Measurements from ENCODE around the gene VPS13D. TPM values are rescaled to one million over a fixed set of nuclear protein-coding genes. Genes with fewer than 3 reads are reported as not detected.
"Not testable (repeated sequence)": the region's sequence is repeated elsewhere in the genome, so short reads cannot be mapped to it uniquely, and the experiment has no call there.

Gene VPS13D
- total and polyA plus RNA-seq, 2 donors: 27.2 to 59.4 TPM

DNA sequence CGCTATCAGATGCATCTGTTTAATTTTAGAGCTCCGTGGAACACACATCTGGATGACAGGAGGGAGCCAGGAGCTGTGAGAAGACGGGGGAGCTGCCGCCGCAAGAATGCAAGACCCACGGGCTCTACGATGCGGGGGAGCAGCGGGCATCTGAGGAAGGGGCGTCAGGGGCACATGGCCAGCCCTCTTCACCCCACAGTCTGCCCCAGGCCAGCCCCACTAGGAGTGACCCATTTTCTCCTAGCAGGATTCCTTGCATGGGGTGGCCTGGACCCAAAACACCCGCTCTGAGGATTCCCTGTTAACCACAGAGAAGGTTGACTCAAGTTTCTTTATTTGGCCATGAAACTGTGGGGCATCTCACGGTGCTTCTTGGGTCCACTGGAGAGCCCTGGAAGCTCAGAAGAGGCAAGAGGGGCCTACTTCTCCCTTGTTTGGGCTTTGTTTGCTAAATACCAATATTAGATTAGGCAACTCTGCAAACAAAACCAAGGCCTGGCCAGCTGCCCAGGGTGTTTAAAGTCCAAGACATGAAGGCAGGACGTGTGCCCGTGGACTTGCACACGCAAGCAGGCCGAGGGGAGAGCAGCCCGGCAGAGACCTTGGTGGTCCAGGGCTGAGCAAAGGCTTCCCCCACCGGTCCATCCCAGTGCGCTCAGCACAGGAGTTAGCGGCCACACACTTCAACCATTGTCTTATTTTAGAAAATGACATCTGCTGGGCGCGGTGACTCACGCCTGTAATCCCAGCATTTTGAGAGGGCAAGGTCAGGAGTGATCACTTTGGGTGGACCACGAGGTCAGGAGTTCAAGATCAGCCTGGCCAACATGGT lies 298.4 kb downstream of the VPS13D start:
- Histone ChIP-seq H3K36me3 (ENCODE audit: insufficient read depth) (no peaks in the 10 kb centered on the region), H3K27ac (ENCODE audit: low read depth) (peak overlapping the region; percentile 74), H3K4me1 (ENCODE audit: insufficient read depth) (peaks cover 5% of the 10 kb centered on the region), H3K4me3 (ENCODE audit: low read depth, low read length) (no peak overlapping the region)
- no peak for DNase-seq (ENCODE audit: extremely low spot score)
- 78% methylated on average over 24 of the region's 24 CpGs for WGBS

DNA sequence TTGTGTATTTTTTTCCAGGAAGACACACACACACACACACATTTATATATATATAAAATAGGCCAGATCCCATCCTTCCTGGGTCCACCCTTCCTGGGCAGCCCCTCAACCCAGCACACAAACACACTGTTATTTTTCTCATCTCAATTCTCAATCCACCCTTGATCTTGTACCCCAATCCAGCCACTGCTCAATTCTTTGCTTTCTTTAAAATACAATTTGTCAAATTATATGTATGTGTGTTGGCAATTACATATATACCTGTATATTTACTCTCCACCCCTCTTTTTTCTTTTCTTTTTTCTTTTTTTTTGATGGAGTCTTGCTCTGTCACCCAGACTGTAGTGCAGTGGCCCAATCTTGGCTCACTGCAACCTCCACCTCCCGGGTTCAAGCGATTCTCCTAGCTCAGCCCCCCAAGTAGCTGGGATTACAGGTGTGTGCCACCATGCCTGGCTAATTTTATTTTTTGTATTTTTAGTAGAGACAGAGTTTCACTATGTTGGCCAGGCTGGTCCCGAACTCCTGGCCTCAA lies 299.9 kb downstream of the VPS13D start:
- WGBS: 95% methylated on average over 3 of the region's 3 CpGs
- no peak for DNase-seq (ENCODE audit: extremely low spot score)
- Histone ChIP-seq H3K27ac (ENCODE audit: low read depth) (no peak overlapping the region), H3K4me3 (ENCODE audit: low read depth, low read length) (no peak overlapping the region), H3K4me1 (ENCODE audit: insufficient read depth) (peaks cover 5% of the 10 kb centered on the region), H3K36me3 (ENCODE audit: insufficient read depth) (no peaks in the 10 kb centered on the region)

DNA sequence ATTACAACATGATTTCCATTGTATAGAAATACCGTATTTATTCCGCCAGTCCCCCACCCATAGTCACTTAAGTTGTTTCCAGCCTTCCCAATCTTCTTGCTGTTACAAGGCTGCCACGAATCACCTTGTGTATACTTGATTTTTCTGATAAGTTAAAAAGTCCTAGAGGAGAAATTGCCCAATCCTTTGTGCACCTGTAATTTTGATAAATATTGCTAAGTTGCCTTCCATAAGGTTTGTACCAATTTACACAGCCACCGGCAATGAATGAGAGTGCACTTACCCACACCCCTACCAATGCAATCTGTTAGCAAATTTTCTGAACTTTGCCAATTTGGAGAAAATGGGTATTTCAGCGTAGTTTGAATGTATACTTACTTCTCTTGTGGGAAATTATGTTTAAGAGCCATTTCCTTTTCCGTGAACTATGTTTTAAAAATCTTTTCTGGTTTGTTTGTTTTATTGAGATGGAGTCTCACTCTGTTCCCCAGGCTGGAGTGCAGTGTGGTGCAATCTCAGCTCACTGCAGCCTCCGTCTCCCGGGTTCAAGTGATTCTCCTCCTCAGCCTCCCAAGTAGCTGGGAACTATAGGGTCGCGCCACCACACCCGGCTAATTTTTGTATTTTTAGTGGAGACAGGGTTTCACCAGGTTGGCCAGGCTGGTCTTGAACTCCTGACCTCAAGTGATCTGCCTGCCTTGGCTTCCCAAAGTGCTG lies 300.8 kb downstream of the VPS13D start:
- no peak overlapping the region for H3K4me3 ChIP-seq (ENCODE audit: low read depth, low read length)
- 79% methylated on average over 11 of the region's 11 CpGs for WGBS
- peaks cover 5% of the 10 kb centered on the region for H3K4me1 ChIP-seq (ENCODE audit: insufficient read depth)
- H3K27ac ChIP-seq (ENCODE audit: low read depth): no peak overlapping the region
- H3K36me3 ChIP-seq (ENCODE audit: insufficient read depth): no peaks in the 10 kb centered on the region
- no peak for DNase-seq (ENCODE audit: extremely low spot score)

DNA sequence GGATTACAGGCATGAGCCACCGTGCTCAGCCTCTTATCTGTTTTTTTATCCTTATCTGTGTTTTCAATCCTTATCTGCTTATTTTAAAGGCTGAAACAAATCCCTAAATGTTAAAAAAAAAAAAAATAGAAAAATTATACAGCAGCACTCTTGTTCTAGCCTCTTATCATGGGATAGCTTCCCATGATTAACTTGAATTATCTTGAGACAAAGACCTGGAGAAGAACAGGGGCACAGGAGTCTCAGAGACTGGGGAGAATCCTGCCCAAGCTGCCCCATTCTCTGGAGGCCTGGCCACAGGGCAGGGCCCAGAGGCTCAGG lies 301.3 kb downstream of the VPS13D start:
- no peaks in the 10 kb centered on the region for H3K36me3 ChIP-seq (ENCODE audit: insufficient read depth)
- peaks cover 5% of the 10 kb centered on the region for H3K4me1 ChIP-seq (ENCODE audit: insufficient read depth)
- 48% methylated on average over 1 of the region's 1 CpG for WGBS
- DNase-seq (ENCODE audit: extremely low spot score): no peak
- H3K4me3 ChIP-seq (ENCODE audit: low read depth, low read length): no peak overlapping the region
- peak overlapping the region; percentile 56 for H3K27ac ChIP-seq (ENCODE audit: low read depth)

DNA sequence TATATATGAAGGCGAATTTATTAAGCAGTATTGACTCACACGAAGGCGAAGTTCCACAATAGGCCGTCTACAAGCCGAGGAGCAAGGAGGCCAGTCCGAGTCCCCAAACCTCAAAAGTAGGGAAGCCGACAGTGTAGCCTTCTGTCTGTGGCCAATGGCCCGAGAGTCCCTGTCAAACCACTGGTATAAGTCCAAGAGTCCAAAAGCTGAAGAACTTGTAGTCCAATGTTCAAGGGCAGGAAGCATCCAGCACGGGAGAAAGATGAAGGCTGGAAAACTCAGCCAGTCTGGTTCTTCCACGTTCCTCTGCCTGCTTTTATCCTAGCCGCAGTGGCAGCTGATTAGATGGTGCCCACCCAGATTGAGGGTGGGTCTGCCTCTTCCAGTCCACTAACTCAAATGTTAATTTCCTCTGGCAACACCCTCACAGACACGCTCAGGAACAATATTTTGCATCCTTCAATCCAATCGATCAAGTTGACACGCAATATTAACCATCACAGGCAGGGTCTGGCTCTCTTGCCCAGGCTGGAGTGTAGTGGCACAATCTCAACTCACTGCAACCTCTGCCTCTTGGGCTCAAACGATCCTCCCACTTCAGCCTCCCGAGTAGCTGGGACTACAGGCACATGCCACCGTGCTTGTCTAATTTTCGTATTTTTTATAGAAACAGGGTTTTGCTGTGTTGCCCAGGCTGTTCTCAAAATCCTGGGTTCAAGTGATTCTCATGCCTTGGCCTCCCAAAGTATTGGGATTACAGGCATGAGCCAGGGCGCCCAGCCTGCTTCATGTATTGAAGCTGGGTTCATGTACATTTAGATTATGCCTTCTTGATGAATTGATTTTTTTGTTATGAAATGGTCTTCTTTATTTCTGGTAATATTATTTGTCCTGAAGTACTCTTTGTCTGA lies 302.8 kb downstream of the VPS13D start:
- DNase-seq (ENCODE audit: extremely low spot score): no peak
- no peaks in the 10 kb centered on the region for H3K36me3 ChIP-seq (ENCODE audit: insufficient read depth)
- no peak overlapping the region for H3K4me3 ChIP-seq (ENCODE audit: low read depth, low read length)
- peaks cover 5% of the 10 kb centered on the region for H3K4me1 ChIP-seq (ENCODE audit: insufficient read depth)
- no peak overlapping the region for H3K27ac ChIP-seq (ENCODE audit: low read depth)
- 97% methylated on average over 19 of the region's 19 CpGs for WGBS

DNA sequence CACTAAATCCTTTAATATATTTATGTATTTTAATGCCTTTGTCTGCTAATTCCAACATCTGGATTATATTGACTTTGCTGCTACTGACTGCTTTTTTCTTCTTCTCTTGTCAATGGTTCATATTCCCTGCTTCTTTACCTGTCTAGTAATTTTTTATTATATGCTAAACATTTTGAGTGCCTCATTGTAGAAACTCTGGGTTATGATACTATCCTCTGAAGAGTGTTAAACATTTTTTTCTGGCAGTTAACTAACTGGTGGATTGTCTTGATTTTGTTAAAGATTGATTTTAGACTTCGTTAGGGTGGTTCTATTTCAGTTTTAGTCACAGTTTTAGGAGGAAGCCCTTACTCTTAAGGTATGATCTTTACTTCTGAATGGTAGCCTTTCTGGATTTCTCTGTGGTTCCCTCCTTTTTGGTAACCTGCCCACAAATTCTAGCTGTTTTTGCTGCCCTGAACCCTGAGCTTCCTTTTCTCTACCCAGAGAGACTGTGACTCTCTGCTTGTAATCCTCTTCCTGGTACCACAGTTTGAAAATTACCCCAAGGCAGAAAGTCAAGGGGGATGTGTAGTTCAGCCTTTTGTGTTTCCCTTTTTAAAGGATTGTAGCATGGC lies 306.3 kb downstream of the VPS13D start:
- DNase-seq (ENCODE audit: extremely low spot score): no peak
- H3K27ac ChIP-seq (ENCODE audit: low read depth): no peak overlapping the region
- H3K36me3 ChIP-seq (ENCODE audit: insufficient read depth): no peaks in the 10 kb centered on the region
- no peak overlapping the region for H3K4me3 ChIP-seq (ENCODE audit: low read depth, low read length)
- H3K4me1 ChIP-seq (ENCODE audit: insufficient read depth): no peaks in the 10 kb centered on the region
- WGBS: 94% methylated on average over 1 of the region's 1 CpG

DNA sequence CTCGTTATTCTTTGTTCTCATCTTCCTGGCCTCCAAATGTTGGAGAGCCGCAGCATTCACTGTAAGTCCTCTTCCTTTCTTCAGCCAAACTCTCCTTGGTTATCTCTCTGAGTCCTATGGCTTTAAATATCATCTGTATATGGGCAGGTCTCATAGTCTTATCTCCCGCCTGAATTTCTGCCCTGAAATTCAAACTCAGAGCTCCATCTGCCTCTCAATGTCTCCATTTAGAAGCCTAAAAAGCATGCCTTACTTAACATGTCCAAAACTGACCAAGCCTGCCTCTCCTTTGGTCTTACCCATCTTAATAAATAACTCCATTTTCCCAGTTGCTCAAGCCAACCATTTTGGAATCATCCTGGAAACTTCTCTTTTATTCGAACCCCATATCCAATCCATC lies 307.5 kb downstream of the VPS13D start:
- Histone ChIP-seq H3K4me1 (ENCODE audit: insufficient read depth) (no peaks in the 10 kb centered on the region), H3K4me3 (ENCODE audit: low read depth, low read length) (no peak overlapping the region), H3K27ac (ENCODE audit: low read depth) (no peak overlapping the region), H3K36me3 (ENCODE audit: insufficient read depth) (no peaks in the 10 kb centered on the region)
- no peak for DNase-seq (ENCODE audit: extremely low spot score)
- 89% methylated on average over 4 of the region's 4 CpGs for WGBS

DNA sequence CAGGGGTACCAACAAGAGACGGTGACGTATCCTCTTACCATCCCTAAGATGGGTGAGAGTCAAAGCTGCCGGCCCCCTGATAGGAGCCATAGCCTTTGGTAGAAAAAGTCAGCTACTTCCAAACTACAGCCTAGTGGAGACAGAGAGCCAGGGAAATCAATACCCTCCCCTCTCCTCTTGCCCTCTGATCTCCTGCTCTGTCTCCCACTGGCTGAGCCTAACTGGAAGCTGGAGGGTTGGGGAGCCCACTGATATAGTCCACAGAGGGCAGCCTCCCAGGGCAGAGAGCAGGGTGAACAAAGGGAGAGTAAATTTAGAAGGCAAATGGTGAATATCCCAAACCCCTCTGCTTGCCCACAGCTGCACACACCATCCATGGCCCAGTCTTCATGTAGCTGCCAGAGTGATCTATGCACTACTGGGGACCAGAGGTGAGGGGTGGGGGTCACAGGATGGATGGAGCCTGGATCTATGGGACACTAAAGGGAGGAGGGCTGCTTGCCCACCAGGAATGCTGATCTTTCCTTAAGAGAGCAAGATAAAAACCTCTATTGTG lies 308.2 kb downstream of the VPS13D start:
- no peak overlapping the region for H3K4me3 ChIP-seq (ENCODE audit: low read depth, low read length)
- H3K27ac ChIP-seq (ENCODE audit: low read depth): no peak overlapping the region
- no peaks in the 10 kb centered on the region for H3K36me3 ChIP-seq (ENCODE audit: insufficient read depth)
- WGBS: 88% methylated on average over 3 of the region's 3 CpGs
- DNase-seq (ENCODE audit: extremely low spot score): no peak
- no peaks in the 10 kb centered on the region for H3K4me1 ChIP-seq (ENCODE audit: insufficient read depth)

DNA sequence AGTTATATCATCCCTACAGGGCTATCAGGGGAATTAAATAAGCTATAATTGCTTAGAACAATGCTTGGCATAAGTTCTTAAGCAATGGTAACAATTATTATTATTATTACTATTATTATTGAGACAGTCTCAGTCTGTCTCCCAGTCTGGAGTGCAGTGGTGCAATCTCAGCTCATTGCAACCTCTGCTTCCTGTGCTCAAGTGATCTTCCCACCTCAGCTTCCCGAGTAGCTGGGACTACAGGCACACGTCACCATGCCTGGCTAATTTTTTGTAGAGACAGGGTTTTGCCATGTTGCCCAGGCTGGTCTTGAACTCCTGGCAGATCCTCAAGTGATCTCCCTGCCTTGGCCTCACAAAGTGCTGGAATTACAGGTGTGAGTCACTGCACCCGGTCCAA lies 308.7 kb downstream of the VPS13D start:
- not testable (repeated sequence) for DNase-seq (ENCODE audit: extremely low spot score)
- WGBS: 84% methylated on average over 3 of the region's 3 CpGs

DNA sequence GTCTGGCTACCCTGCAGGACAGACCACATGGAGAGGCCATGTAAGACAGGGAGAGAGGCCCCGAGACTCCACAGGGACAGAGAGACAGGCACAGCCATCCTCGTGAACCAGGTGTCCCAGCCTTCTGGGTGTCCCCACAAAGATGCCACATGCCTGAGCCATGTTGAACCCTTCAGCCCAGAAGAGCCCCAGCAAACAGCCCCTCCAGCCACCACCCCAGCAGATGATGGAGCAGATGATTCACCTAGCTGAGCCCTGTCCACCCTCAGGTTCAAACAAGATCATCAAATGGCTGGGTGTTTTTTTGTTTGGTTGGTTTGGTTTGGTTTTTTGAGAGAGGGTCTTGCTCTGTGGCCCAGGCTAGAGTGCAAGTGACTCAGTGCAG lies 309.5 kb downstream of the VPS13D start:
- Histone ChIP-seq H3K36me3 (ENCODE audit: insufficient read depth) (no peaks in the 10 kb centered on the region), H3K4me3 (ENCODE audit: low read depth, low read length) (no peak overlapping the region), H3K27ac (ENCODE audit: low read depth) (peak overlapping the region; percentile 51), H3K4me1 (ENCODE audit: insufficient read depth) (no peaks in the 10 kb centered on the region)
- WGBS: 94% methylated on average over 2 of the region's 2 CpGs
- DNase-seq (ENCODE audit: extremely low spot score): no peak

More for the DNA sequence above, 308.7 kb downstream of the VPS13D start:
- not testable (repeated sequence) for H3K27ac ChIP-seq (ENCODE audit: low read depth); H3K36me3 ChIP-seq (ENCODE audit: insufficient read depth); H3K4me1 ChIP-seq (ENCODE audit: insufficient read depth); H3K4me3 ChIP-seq (ENCODE audit: low read depth, low read length)

DNA sequence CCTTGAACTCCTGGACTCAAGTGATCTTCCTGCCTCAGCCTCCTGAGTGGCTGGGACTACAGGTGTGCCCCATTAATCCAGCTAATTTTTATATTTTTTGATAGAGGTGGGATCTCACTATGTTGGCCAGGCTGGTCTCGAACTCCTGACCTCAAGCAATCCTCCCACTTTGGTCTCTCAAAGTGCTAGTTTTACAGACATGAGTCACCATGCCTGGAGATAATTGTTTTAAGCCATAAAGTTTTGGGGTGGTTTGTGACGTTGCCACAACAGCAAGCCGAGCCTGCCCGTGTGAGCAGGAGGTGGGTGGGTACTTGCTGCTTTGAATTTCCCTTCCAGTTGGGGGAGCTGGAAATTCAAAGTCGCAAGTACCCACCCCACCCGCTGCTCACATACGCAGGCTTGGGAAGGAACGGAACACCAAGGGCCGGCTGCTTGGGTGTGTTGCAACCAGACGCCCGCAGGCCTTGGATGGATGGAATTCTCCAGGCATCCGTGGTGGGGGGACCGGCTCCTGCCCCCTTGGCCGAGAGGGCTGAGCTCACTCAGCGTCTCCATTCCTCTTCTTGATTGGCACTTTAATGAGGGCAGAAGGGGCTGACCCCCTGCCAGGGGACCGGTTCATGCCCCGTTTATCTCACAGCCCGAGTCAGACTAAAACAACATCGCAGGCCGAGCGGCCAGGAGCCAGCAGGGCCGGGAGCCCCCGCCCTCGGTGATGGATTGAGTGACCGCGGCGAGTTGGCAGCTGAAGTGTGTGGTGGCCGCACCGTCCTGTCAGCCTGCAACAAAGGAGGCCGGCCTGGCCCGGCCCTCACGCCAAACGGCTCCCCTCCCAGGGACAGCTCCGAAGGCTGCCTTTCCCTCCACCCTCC lies 310.1 kb downstream of the VPS13D start:
- Histone ChIP-seq H3K4me3 (ENCODE audit: low read depth, low read length) (no peak overlapping the region), H3K27ac (ENCODE audit: low read depth) (peak overlapping the region; percentile 89), H3K4me1 (ENCODE audit: insufficient read depth) (no peaks in the 10 kb centered on the region), H3K36me3 (ENCODE audit: insufficient read depth) (no peaks in the 10 kb centered on the region)
- DNase-seq (ENCODE audit: extremely low spot score): no peak
- 19% methylated on average over 34 of the region's 34 CpGs for WGBS

DNA sequence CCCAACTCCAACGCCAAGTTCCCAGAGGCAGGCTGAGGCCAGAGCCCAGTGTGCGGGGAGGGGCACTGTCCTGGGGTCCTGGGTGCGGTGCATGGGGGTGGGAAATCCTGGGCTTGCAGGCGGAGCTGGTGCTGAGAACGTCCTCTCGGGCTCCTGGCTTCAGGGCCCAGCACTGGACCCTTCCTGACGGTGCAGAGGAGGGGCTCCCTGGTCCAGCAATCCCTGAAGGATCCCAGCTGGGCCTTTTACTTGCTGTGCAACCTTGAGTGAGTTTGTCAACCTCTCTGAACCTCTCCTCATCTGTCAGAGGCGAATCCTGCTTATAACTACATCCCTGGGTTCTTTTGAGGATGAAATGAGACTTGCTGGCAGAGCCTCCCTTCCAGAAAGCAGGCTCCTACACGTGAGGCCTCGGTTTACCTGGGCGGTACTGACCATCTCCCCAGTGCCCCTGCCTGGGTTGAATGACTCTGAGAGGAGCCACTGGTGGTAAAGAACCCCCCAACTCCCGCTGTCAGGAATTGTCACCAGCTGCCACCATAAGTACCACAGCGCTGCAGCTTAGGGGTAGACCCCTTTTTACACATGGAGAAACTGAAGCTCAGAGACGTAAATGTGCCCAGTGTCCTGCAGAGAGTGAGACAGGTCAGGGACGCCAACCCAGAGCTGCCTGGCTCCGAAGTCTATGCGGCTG lies 310.9 kb downstream of the VPS13D start:
- Histone ChIP-seq H3K27ac (ENCODE audit: low read depth) (peak overlapping the region; percentile 89), H3K4me3 (ENCODE audit: low read depth, low read length) (no peak overlapping the region), H3K36me3 (ENCODE audit: insufficient read depth) (no peaks in the 10 kb centered on the region), H3K4me1 (ENCODE audit: insufficient read depth) (no peaks in the 10 kb centered on the region)
- 58% methylated on average over 17 of the region's 17 CpGs for WGBS
- DNase-seq (ENCODE audit: extremely low spot score): no peak
